Fibroblast of skin of back (primary cell): Measurements from ENCODE around the gene TAF4. TPM values are rescaled to one million over a fixed set of nuclear protein-coding genes. Genes with fewer than 3 reads are reported as not detected.
"Not testable (repeated sequence)": the region's sequence is repeated elsewhere in the genome, so short reads cannot be mapped to it uniquely, and the experiment has no call there.

Experiments
- DNase-seq: peaks from one replicate; pipeline ENCODE4 v3.0.0-alpha.2; 2013
- polyA plus RNA-seq, 2 experiments: library from polyadenylated mRNA; unstranded; fragments of 120-200 nt; gene quantifications; one replicate each; pipeline ENCODE4 v1.2.1, GENCODE V29; 2013; ENCODE audit not compliant: insufficient read length in 2 of 2

TAF4 gene, protein sequence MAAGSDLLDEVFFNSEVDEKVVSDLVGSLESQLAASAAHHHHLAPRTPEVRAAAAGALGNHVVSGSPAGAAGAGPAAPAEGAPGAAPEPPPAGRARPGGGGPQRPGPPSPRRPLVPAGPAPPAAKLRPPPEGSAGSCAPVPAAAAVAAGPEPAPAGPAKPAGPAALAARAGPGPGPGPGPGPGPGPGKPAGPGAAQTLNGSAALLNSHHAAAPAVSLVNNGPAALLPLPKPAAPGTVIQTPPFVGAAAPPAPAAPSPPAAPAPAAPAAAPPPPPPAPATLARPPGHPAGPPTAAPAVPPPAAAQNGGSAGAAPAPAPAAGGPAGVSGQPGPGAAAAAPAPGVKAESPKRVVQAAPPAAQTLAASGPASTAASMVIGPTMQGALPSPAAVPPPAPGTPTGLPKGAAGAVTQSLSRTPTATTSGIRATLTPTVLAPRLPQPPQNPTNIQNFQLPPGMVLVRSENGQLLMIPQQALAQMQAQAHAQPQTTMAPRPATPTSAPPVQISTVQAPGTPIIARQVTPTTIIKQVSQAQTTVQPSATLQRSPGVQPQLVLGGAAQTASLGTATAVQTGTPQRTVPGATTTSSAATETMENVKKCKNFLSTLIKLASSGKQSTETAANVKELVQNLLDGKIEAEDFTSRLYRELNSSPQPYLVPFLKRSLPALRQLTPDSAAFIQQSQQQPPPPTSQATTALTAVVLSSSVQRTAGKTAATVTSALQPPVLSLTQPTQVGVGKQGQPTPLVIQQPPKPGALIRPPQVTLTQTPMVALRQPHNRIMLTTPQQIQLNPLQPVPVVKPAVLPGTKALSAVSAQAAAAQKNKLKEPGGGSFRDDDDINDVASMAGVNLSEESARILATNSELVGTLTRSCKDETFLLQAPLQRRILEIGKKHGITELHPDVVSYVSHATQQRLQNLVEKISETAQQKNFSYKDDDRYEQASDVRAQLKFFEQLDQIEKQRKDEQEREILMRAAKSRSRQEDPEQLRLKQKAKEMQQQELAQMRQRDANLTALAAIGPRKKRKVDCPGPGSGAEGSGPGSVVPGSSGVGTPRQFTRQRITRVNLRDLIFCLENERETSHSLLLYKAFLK
- polyA plus RNA-seq (2013, experiment 1 of 2; ENCODE audit: insufficient read length) = 13.4 TPM
- polyA plus RNA-seq (2013, experiment 2 of 2; ENCODE audit: insufficient read length) = 9.8 TPM

DNA sequence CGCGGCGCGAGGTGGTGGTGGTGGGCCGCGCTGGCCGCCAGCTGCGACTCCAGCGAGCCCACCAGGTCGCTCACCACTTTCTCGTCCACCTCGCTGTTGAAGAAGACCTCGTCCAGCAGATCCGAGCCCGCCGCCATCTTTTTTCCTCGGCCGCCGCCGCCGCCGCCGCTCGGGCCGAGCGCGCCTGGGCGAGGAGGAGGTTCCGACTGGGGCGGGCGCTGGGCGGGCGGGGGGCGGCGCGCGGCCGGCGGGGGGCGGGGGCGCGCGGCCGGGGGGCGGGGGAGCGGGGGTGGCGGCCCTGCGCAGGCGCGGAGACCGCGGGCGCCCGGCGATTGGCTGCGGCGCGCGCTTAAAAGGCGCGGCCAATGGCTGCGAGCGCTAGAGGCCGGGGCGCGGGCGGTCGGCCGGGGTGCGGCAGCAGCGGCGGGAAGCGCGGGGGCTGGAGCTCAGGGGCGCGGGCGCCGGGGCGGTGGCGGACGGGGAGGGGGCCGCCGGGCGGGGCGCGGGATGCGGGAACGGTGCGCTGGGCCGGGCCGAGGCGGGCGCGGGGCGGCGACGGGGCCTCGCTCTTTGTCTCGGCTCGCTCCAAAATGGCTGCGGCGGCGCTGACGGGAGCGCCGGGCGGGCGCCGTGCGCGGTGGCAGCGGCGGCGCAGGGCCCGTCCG, at the start of gene TAF4:
Gene TAF4, minus strand, starts transcription at position 208 of the 665 bp plus-strand sequence. Its CDS starts 71 bp downstream, at position 137.
- peak; percentile 74 for DNase-seq

DNA sequence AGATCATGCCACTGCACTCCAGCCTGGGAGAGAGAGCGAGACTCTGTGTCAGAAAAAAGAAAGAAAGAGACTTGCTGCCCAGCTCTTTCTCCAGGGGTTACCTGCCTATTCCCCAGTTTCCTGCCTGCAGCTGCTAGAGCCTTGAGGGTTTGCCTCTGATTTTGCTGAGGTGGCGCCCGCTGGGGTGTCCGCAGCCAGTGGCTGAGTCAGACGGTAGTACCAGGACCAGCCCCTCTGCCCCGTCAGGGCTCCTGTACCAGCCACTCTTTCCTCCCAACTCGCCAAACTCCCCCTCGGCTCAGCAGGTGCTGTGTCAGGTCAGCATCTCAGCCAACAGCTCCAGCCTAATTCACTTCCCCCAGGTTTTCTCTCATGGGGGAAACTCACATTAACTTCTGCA, 49.2 kb upstream of the TAF4 start:
- no peak for DNase-seq

- DNase-seq = no peak
Observed at GRCh38 chr20:62112368-62112767, 46.7 kb upstream of the TAF4 start.

DNA sequence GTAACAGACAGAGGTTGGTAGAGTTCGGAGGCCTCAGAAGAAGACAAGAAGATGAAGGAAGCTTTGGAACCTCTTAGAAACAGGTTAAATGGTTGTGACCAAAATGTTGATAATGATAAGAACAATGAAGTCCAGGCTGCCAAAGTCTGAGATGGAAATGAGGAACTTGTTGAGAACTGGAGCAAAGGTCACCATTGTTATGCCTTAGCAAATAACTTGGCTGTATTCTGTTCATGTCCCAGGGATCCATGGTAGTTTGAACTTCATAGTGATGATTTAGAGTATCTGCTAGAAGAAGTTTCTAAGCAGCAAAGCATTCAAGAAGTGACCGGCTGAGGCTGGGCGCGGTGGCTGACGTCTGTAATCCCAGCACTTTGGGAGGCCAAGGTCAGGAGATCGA, 45.5 kb upstream of the TAF4 start:
- no peak for DNase-seq

DNA sequence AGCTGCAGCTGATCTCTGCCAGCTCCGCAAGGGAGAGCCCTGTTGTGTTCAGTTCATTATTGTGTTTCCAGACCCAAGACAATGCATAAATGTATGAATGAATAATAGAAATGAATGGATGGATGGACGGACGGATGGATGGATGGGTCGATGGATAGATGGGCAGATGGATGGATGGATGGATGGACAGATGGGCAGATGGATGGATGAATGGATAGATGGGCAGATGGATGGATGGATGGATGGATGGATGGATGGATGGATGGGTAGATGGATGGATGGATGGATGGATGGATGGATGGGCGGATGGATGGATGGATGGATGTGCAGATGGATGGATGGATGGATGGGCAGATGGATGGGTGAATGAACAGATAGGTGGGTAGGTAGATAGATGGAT, 39.9 kb upstream of the TAF4 start:
- no peak for DNase-seq

- no peak for DNase-seq
Observed at GRCh38 chr20:62104791-62105345, 39.2 kb upstream of the TAF4 start.

DNA sequence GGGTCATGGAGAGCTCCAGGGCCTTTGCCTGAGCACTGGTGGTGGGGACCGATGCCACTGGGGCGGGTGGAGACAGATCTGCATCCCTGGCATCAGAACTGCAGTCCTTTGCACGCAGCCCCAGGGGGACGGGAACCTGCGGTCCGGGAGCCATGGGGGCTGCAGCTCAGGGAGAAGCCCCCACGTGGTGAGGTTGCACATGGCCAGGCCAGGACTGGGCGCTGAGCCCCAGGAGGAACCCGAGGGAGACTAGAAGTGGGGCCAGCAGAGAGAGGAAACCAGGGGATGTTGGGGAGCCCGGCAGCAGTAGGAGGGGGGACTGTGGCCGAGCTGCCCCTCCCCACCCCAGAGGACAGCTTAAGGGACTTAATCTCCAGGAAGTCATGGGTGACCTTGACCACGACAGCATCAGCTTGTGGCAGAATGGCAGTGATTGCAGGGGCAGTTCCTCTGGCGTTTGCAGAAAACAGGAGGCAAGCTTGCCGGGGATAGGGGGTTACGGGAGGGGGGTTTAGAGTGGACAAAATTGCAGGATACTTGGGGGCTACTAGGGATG, 38.6 kb upstream of the TAF4 start:
- no peak for DNase-seq

- DNase-seq = no peak
Observed at GRCh38 chr20:62103508-62104233, 38.0 kb upstream of the TAF4 start.

GRCh38 chr20:62101078-62101477, 35.4 kb upstream of the TAF4 start:
- DNase-seq = no peak

DNA sequence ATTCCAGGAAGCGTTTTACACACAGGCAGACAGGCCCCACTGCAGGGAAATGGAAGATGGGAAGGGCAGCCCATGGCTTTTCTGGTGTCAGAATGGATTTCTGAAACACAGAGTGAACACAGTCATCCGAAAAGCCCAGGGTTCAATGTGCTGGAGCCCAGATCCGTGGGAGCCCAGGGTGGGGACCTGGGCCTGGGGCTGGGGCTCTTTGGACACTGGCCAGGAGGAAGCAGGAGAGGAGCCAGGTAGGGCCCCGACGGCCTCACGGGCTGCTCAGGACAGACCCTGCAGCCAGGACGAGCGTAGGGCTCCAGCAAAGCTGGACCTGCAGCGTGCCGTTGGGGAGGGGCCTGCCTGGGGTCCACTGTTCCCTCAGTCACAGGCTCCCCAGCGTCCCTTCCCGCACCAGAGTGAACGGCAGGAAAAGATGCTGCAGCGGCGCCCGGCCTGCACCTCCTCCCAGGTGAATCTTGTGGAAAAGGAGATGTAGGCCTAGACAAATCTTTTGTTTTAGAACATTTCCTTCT, 32.3 kb upstream of the TAF4 start:
- DNase-seq = no peak

GRCh38 chr20:62096421-62097380, 31.0 kb upstream of the TAF4 start:
- DNase-seq = no peak

GRCh38 chr20:62089393-62089792, 23.7 kb upstream of the TAF4 start:
- DNase-seq = no peak

DNA sequence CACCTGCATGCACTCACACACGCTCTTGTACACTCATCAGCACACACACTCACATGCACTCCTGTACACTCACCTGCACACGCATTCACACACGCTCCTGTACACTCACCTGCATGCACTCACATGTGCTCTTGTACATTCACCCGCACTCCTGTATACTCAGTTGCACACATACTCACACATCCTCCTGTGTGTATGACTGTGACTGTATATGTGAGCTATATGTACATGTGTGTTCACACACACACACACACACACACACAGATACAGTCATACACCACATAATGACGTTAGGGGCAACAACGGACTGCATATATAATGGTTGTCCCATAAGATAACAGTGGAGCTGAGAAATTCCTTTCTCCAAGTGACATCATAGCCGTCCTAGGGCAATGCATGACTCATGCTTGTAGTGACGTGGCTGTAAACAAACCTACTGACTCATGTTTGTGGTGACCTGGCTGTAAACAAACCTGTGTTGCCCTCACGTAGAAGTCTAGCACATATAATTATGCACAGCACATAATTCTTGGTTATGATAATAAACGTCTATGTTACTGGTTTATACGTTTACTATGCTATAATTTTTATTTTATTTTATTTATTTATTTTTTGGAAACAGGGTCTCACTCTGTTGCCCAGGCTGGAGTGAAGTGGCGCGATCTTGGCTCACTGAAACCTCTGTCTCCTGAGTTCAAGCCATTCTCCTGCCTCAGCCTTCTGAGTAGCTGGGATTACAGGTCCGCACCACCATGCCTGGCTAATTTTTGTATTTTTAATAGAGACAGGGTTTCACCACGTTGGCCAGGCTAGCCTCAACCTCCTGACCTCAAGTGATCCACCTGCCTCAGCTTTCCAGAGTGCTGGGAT, 22.8 kb upstream of the TAF4 start:
- DNase-seq = peak; percentile 64

DNA sequence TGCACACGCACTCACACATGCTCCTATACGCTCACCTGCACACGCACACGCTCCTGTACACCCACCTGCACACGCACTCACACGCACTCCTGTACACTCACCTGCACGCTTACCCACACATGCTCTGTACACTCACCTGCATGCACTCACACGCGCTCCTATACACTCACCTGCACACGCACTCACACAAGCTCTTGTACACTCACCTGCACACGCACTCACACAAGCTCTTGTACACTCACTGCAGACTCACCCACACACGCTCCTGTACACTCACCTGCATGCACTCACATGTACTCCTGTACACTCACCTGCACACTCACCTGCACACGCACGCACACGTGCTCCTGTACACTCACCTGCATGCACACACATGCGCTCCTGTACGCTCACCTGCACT, 22.0 kb upstream of the TAF4 start:
- no peak for DNase-seq

DNA sequence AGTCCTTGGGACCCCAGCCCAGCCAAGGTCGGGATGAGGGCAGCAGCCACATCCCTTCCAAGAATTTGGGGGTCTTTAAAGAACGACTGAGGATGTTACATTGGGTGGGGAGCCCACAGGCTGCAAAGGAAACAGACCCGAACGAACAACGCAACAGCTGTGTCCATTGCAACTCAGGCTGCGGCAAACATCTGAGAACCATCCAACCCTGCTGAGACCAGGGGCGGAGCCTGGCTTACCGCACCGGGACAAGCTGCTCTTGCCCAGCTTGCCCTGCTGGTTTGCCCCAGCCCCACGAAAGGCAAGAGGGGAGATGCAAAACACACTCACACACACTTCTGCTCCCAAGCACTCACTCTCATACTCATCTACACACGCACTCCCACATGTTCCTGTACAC, 21.5 kb upstream of the TAF4 start:
- no peak for DNase-seq

DNA sequence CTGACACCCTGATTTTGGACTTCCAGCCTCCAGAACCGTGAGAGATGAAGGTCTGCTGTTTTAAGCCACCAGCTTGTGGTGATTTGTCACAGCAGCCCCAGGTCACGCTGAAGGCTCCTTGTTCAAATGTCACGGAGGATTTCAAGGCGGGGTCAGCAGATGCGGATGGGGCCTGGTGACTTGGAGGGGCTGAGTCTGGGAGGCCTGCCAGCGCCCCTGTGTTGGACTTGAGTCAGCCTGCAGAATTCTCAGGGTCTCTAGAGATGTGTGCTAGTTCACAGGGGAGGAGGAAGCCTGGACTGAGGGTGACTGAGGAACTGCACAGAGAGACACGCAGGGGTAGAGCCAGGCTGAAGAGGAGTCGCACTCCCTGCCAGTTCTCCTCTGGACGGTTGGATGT, 19.5 kb upstream of the TAF4 start:
- DNase-seq = no peak

- not testable (repeated sequence) for DNase-seq
Observed at GRCh38 chr20:62084224-62084623, 18.5 kb upstream of the TAF4 start.

- DNase-seq = no peak
Observed at GRCh38 chr20:62083312-62083711, 17.6 kb upstream of the TAF4 start.
